ENCODE measurements around the gene WNT4.

WNT4 gene

GRCh38 chr1:22089134-22089571, 53.7 kb downstream of the WNT4 start:
- no peak for DNase-seq

DNA sequence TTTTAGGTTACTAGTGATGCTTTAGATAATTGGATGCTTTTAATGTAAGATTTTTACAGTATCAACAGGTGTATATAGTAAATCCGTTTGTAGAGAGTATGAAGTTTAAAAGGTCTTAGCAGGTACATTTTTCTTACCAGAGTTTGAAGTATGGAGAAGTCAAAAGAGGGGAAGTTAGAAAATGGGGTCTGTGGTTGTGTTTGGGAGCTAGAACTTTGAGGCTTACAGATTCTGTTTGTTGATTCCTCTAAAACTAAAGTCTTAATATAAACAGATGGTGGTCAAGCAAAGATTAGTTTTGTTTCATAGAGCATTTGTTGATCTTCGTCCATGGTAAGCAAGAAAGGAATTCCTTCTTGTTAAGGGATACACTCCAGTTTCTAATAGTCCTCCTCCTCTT, 54.6 kb downstream of the WNT4 start:
- DNase-seq: no peak

GRCh38 chr1:22080191-22080590, 62.7 kb downstream of the WNT4 start:
- DNase-seq: no peak

- no peak for DNase-seq
These were observed 64.8 kb downstream of the WNT4 start for GRCh38 chr1:22078133-22078532.

- no peak for DNase-seq
These were observed 65.2 kb downstream of the WNT4 start for GRCh38 chr1:22077728-22078127.

DNA sequence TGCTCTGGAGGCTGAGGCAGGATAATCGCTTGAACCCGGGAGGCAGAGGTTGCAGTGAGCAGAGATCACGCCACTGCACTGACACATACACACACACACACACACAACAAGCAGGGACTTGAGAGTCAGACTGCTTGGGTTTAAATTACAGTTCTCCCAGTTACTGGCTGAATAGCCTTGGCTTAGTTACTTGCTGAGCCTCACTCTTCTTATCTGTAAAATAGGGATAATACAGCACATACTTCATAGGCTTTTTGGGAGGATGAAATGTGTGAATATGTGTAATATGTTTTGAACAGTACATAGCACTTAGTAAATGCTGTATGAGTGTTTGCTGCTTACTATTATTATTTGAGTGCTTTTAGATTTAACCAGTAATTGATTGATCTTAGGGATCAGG, 66.6 kb downstream of the WNT4 start:
- DNase-seq: no peak

GRCh38 chr1:22075718-22076117, 67.2 kb downstream of the WNT4 start:
- no peak for DNase-seq

GRCh38 chr1:22074803-22075202, 68.1 kb downstream of the WNT4 start:
- DNase-seq: no peak

GRCh38 chr1:22071511-22071910, 71.4 kb downstream of the WNT4 start:
- DNase-seq: no peak
